NOMO-1 treated with DMSO at 0.1 percent for 48 hours (cell line): ENCODE results near the gene ATP5ME.
"Not testable (repeated sequence)": the region's sequence is repeated elsewhere in the genome, so short reads cannot be mapped to it uniquely, and the experiment has no call there.

ENCODE experiments used
- DNase-seq: peaks from one replicate; lab custom pipeline; 2025; ENCODE audit not compliant: unreplicated experiment; lab: John Stamatoyannopoulos, UW

ATP5ME gene

GRCh38 chr4:636628-637159 lies 37.4 kb downstream of the ATP5ME start:
- no peak for DNase-seq

GRCh38 chr4:635851-636627 lies 38.0 kb downstream of the ATP5ME start:
- no peak for DNase-seq

- DNase-seq: not testable (repeated sequence)
Observed at GRCh38 chr4:635066-635835, 38.8 kb downstream of the ATP5ME start.

- no peak for DNase-seq
Observed at GRCh38 chr4:634599-634985, 39.5 kb downstream of the ATP5ME start.

- DNase-seq: no peak
Observed at GRCh38 chr4:633976-634598, 40.0 kb downstream of the ATP5ME start.

- DNase-seq: no peak
Observed at GRCh38 chr4:633406-633805, 40.7 kb downstream of the ATP5ME start.

GRCh38 chr4:632926-633325 lies 41.1 kb downstream of the ATP5ME start:
- DNase-seq: no peak

GRCh38 chr4:632196-632790 lies 41.8 kb downstream of the ATP5ME start:
- no peak for DNase-seq

GRCh38 chr4:630656-631055 lies 43.4 kb downstream of the ATP5ME start:
- no peak for DNase-seq

DNA sequence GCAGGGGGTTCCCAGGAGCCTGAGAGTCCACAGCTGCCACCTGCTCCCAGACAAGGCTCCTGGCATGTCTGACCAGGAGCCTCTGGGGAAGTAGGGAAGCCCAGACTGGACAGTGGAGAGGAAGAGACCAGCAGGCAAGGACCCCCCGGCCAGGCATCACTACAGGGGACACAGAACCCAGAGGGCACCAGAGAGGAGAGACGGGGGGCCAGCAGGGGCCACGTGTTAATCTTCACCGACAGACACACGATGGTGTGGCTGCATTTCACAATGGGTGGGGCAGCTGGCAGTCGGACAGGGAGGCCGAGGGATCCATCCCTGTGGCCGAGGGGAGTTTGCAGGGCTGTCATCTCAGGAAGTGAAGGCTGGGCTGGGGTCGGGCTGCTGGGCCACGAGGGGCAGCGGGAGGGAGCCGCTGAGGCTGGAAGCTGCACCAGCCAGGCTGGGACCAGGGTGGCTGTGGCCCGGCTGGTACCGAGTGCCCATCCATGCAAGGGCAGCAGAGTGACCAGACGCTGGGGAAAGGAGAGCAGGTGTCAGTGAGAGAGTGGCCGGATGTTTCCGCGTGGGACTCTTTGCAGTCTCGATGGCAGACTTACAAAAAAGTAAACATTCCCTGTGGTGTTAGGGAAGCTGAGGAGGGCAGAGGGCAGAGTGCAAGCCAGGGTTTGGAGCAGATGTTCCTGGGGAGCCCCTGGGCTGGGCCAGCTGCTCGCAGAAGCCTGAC lies 44.0 kb downstream of the ATP5ME start:
- no peak for DNase-seq

DNA sequence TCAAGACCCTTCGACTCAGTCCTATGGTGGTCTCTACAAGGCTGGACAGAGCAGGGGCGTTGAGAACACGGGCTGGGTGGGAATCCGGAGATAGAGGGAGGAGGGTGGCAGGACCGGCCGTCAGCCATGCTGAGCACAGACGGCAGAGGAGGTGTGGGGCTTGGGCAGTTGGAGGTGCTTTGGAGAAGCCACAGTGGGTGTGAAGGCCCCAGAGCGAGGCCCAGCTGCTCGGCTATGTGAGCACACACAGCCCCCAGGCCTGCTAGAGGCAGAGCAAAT lies 44.5 kb downstream of the ATP5ME start:
- DNase-seq: no peak

- DNase-seq: no peak
Observed at GRCh38 chr4:628821-629635, 45.0 kb downstream of the ATP5ME start.

- no peak for DNase-seq
Observed at GRCh38 chr4:628311-628741, 45.8 kb downstream of the ATP5ME start.

- no peak for DNase-seq
Observed at GRCh38 chr4:627347-628125, 46.5 kb downstream of the ATP5ME start.

DNA sequence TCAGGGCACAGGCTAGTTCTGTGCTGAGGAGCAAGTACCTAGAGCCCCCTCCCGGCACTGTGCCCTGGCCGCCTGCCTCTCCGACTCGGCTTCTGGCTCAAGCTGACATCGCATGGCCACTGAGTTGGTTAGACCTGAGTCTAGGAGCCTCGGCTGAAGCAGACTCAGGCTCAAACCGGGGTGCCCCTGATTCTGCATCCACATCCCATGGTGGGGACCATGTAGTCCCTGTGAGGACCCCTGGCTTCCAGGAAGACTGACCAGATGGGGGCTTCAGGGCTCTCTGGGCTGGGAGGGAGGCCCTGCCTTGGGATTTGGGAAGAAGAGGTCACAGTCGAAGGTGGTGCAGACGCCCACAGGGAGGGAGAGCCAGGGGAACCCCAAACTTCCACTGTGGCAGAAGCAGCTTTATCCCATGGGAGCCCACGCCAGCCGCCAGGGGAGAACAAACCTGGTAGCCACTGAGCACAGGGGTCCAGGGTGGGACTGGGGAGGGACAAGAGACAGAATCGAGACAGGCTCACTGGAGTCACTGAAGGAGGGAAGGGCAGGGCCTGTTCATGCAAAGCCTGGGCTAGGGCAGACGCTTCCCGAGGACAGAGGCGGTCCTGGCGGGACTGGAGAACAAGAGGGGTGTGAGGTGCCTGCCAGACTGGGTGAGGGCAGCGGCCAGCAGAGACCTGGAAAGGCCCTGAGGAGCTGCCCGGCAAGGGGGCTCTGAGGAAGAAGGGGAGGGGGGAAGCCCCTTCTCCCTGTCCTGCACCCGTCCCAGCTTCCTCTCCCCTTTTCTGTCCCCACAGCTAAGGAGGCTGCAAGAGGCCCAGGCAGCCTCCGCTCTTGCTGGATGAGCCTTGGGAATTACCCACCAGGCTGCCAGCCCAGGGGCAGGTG lies 47.6 kb downstream of the ATP5ME start:
- DNase-seq: no peak

- DNase-seq: no peak
Observed at GRCh38 chr4:625631-626161, 48.4 kb downstream of the ATP5ME start.

DNA sequence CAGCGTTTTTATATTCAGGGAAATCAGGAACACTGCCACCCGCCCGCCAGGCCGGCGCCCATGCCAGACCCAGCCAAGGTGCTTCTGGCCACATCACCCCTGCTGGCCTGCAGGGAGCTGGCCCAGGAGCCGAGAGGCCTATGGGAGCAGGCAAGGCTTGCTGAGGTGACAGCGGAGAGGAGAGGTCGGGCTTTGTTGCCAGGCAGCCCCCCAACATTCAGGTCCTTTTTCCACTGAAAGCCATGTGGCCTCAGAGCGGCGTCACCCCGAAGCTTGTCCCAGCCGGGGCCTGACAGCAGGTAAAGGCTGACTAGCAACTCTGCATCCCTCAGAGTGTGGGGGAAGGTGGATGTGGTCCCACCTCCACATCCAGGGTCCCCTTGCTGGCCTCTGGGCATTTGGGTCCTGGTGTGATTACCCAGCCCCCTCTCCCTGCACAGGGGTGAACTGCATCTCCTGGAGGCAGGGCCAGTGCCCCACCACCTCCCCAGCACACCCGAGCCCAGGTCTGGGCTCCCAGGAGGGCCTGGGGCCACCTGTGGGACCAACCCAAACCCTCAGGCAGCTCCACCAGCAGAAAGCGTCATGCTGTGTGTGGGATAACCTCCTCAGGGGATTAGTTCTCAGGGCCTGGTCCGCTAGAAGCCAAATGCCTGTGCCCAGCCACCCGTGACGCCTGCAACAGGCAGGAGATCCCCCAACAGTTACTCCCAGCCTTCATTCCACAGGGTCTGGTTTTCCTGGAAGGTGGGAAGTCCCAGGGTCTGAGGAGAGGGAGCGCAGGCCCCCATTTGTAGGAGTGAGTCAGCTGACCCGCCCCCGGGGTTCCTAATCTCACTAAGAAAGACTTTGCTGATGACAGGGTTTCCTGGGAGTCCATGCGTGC lies 49.1 kb downstream of the ATP5ME start, which contains the start of gene PDE6B:
Gene PDE6B (plus strand): TSS at position 869 of the 886 bp plus-strand sequence. CDS start 54 bp downstream, outside the sequence.
- no peak for DNase-seq
